Heart left ventricle (tissue), 13 donors: ENCODE results near the gene CDH5.
A peak's percentile ranks its signal among the peaks of the same experiment; 100 is the strongest.

ENCODE experiments used
- CTCF ChIP-seq, 12 donors: fragments of 200-600 bp; sonication (generic) in 4 of 12; IDR thresholded peaks; one replicate each; pipeline versions ENCODE4 v1.5.0 to v1.8.0; 2018 to 2022; ENCODE audit warnings: antibody characterized with exemption in 12 of 12, mild to moderate bottlenecking in 5 of 12
- POLR2A ChIP-seq, 2 donors: fragments of 450-650 bp; IDR thresholded peaks; one replicate each; pipeline ENCODE4 v1.6.1; 2017; ENCODE audit warnings: antibody characterized with exemption in 2 of 2, mild to moderate bottlenecking in 2 of 2, moderate library complexity in 2 of 2
- donor health status: ischemic (EF 13 %, LVEDD 7.1; RV severe dilation, severe dysfunction).
- donor health status: DM: no; HTN: yes; CAD: no.
- donor health status: DM: no; HTN: no; CAD: no.
- donor health status: ischemic (EF 25% LVEDD 6.9; RV normal size, moderate dysfunction).
- donor health status: ischemic (EF 25% LVEDD 5.7; RV mildly dilated, moderate dysfunction).
- donor health status: ischemic (EF 35%, LVEDD 5.7; RV mildly dilated, moderate dysfunction).
- donor health status: nonischemic (EF 11% LVEDD 7.7; RV severe dilation, severe dysfunction).
- donor health status: DM: yes; HTN: yes; CAD: no.
- donor health status: PGD.
- donor health status: ischemic (EF 29% LVEDD 5.4; RV normal size, mild dysfunction).
- donor health status: nonischemic (EF 23%, LVEDD 6.1; RV moderate dilation, normal function).

- no peak for TF ChIP-seq POLR2A (IDR thresholded peaks at IDR 0.05)
- TF ChIP-seq CTCF (IDR thresholded peaks at IDR 0.05) = peak in 1 of 12 donors; percentile 12
Measured at GRCh38 chr16:66444049-66444481, 77.6 kb downstream of the CDH5 start.
